Inflammatory macrophage treated with lipopolysaccharide for 4 hours (primary cell): ENCODE results near the gene BBS7.

Source experiments
- DNase-seq: peaks from one replicate; pipeline ENCODE4 v3.0.0-alpha.2; 2020

The BBS7 gene

DNA sequence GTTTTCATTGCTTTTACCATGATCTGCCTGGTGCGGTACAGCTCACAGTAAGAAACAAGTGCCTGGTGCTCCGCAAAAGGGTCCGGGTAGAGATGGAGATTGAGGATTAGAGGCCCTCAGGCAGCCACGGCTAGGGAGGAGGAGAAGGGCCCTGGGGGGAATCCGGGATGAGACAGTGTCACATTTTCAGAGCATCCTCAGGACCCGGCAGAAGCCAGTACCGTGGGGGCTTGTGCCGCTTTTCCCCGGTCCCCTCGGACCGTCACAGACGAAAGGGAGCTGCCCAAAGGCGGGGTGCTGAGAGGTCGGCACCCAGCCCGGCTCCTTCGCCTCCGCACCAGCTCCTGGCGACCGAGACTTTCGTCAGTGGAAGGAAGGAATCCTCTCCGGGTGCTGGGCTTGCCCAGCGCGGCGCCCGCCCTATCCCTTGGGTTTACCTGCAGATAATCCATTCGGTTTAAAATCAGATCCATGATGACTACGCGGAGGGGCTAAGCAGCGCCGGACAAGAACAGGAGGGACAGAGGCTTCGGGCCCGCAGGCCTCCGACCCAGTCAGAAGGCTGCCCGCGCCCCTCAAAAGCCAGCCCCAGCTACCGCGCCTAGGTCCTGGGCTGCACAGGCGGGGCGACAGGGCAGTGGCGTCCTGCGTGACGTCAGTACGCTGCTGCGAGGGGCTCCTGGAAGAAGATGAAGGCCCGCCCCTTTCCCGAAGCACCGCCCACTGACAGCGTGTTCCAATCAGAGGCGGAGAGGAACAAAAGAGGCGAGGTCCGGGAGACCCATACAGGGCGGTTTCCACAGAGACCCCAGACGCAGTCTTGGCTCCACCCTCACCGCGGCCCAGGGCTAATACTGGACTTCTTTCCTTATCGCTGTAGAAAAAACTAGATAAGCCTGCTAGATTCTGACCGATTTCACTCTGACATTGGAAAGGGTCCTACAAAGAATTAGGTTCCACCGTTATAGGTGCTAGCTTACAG lies at the start of gene BBS7:
Gene BBS7 (minus strand): TSS at position 634 of the 982 bp plus-strand sequence. CDS start 161 bp downstream, at position 473.
- peak; percentile 95 for DNase-seq

- DNase-seq: no peak
These were observed 43.4 kb upstream of the BBS7 start for GRCh38 chr4:121913667-121914066.

GRCh38 chr4:121908346-121908745 lies 38.1 kb upstream of the BBS7 start:
- no peak for DNase-seq

GRCh38 chr4:121900132-121900983 lies 30.1 kb upstream of the BBS7 start:
- peak; percentile 58 for DNase-seq

DNA sequence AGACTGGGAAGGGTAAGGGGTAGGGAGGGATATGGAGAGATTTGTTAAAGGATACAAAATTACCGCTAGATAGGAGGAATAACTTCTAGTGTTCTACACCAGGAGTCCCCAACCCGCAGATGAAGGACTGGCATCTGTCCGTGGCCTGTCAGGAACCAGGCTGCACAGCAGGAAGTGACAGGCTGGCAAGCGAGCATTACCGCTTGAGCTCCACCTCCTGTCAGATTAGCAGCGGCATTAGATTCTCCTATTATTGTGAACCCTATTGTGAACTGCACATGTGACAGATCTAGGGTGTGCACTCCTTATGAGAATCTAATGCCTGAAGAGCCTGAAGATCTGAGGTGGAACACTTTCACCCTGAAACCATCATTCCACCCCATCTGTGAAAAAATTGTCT lies 27.9 kb upstream of the BBS7 start:
- peak; percentile 1 for DNase-seq

DNA sequence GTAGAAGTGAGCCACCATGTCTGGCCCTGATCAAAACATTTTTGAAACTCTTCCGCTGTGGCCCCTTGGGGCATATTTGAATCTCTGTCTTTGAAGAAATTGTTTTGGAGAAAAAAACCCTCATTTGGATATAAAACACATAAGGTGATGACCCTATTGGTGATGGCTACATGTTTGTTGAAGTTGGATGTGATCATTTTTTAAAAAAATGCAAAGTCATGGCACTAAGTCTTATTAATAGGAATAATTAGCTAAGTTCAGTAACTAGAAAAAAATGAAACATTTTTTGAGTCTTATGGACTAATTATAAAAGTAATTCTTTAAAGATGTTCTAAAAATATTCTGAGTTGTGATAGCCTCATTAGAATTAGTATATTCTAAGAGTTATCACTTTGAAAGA lies 17.9 kb upstream of the BBS7 start:
- DNase-seq: no peak

DNA sequence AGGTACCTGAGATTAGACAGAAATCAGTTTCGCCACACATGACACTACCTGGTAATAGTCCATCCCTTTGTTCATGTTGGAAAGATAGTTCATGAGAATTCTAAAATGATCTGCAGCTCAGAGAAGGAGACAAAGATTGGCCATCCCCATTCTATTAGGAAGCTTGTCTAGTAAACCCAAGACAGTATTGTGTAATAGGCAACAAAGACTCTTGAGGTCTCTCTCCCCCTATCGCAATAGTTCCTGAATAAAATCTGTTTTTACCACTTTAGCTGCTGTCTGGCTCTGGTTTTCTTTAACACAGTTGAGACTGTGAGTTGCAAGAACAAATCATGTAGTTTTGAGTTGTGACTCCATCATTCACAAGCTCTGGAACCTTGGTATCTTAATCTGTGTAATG lies 14.8 kb upstream of the BBS7 start:
- DNase-seq: no peak

DNA sequence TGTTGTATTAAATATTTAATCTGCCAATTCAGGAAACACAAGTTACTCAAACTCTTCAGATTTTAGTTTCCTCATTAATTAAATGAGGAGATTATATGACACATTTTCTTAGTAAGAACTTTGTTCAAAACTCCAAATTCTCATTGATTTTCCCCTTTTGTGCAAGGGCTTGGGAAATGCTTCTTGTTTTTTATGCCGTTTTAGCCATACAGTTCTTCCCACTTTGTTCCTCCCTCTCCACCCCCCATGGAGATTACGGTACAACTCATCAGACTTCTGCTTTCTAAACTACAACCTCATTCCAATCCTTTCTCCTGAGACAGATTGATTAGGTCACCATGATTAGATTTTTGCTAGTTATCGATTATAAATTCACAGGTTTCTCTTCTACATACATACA lies 10.9 kb upstream of the BBS7 start:
- DNase-seq: peak; percentile 61

GRCh38 chr4:121879135-121879534 lies 8.9 kb upstream of the BBS7 start:
- no peak for DNase-seq

DNA sequence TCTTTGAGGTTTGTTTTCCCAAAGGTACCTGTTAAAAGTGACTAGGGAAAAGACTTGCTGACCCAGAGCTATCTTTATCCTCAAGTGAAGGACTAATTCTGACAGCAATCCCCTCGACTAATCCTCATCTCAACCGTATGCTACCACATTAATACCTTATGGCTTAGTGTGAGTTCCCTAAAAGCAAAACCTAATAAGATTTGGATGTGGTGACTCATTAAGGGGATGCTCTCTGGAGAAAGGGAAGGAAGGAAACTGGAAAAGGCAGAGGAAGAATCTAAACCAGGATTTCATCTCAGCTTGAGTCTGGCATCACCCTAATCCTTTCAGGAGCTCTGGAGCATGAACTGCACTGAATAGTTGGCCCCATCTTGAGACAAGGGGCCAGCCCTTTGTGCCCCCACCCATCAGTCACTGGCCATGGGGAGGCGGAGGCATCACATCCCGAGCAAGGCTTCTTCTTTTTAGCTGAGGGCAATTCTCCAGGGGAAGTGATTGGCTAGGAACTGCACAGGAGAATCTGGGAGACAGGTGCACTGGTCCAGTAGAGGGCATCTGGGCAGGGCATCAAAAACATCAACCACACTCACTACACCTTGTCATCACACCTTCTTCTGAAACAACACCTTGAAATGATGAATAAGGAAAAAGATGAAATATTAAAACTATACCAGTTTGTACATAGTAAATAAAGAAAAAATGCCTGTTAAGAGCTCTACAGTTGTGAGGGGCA lies 6.9 kb upstream of the BBS7 start:
- DNase-seq: no peak

DNA sequence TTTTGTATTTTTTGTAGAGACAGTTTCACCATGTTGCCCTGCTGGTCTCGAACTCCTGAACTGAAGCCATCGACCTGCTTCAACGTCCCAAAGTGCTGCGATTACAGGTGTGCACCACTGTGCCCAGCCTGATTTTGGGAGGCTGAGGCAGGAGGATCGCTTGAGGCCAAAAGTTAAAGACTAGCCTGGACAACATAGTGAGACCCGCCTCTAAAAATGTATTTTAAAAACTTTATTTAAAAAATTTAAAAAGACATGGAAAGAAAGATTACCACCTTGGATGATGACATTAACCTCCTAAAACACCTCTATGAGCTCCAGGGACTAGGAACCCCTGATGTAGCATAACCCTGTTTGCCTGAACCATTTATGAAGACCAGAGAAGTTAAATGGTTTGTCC lies 5.8 kb upstream of the BBS7 start:
- no peak for DNase-seq

DNA sequence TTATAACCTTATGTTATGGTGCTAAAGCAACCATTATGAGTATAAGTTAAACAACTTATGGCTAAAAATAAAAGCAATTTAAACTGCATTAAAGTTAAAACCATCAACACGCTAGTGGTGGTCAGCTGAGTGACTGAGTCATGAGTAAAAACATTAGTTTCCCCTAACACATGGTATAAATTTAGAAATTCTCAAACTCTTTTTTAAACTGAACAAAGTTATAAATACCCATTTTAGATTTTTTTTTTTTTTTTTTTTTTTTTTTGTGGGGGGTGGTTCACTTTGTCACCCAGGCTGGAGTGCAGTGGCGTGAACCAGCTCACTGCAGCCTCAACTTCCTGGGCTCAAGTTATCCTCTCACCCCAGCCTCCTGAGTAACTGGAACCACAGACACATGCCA lies 5.4 kb upstream of the BBS7 start:
- DNase-seq: no peak

DNA sequence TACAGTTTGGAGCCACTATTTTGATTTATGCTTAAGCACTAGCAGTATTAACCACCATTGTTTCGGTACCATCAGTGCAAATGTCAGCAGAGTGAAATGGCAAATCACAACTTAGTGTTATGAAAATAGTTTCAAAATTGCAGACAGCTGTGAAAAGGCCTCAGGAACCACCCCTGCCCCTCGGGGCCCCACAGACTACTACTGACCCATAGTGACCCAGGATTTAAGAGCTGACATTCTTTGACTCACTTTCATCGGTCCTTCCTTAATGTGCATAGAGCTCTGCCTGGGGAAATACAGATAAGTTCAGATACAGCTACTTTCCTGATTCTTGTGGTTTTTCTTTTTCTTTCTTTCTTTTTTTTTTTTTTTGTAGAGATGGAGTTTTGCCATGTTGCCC lies 3.3 kb upstream of the BBS7 start:
- DNase-seq: peak; percentile 18

- DNase-seq: no peak
These were observed 6.5 kb downstream of the BBS7 start for GRCh38 chr4:121863799-121864198.

GRCh38 chr4:121861426-121861825 lies 8.8 kb downstream of the BBS7 start:
- DNase-seq: no peak

- DNase-seq: no peak
These were observed 10.2 kb downstream of the BBS7 start for GRCh38 chr4:121860121-121860520.

- DNase-seq: no peak
These were observed 18.9 kb downstream of the BBS7 start for GRCh38 chr4:121851354-121851753.

DNA sequence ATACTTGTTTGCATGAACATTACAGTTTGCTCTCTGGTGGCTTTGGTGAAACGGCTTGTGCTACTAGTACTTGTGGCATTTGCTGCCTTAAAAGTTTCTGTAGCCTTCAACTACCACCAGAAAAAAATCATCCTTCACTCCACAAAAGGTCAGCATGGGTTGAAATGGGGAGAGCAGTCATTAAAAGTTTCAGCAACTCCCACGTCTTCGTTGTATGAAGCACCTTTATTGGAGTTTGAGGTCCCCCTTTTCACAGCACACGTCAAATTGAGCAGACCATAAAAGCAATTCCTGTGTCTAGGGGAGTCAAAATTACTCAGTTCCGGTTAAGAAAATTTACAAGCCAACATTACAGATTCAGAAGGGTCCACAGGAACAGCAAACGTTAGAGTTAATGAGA lies 23.6 kb downstream of the BBS7 start:
- DNase-seq: no peak

DNA sequence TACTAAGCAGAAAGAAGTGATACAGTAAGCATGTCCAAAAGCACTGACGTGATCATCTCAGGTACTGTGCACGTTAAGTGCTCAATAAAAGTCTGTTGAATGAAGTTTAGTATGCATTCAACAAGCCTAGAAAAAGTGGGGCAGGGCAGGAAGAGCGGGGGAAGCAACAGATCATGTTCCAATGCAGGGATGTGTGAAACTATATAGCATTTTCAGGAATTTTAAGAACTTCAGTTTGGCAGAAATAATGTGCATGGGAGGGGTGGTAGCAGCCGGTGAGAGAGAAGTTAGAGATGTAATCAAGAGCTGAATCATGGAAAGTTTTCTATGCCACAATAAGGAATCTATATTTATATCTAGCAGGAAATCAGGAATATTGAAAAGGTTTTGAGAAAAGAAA lies 27.4 kb downstream of the BBS7 start:
- DNase-seq: no peak

- peak; percentile 55 for DNase-seq
These were observed 32.1 kb downstream of the BBS7 start for GRCh38 chr4:121838136-121838535.

- no peak for DNase-seq
These were observed 40.8 kb downstream of the BBS7 start for GRCh38 chr4:121829511-121829910.

DNA sequence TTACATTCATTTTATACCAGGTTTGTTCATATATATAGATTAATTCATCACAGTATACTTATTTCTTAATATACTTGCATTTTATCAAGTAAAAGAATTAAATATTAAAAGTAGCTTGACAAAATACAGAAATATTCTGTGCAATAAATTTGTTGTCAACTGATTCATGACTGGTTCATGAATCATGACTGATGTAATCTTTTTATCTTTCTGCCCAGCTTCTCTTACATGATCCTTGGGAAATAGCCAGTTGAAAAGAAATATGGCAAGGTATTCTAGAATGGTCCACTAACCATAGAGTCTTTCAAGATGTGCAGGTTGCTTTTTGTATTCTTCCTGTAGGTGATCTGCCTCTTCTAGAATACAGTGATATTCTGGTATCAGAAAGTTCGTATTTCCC lies 42.4 kb downstream of the BBS7 start:
- no peak for DNase-seq

DNA sequence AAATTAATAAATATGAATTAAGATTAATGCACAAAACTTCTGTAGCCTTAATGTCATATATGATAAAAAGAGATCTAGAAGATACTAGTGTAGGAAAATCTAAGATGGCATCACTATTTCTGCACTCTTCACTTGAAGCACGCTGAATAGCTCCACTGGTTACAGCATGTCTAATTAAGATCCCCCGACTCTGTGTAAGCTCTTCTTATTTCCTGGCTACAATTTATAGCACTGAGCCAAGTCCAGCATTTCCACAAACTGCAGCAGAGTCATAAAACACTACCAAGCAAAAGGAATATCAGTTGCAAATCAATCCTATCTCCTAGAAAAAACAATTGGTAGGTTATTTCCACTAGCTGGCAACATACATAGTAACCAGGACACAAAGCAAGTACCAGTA lies 45.3 kb downstream of the BBS7 start:
- DNase-seq: no peak
